ENCODE data around the gene ZNF655. TPM values are rescaled to one million over a fixed set of nuclear protein-coding genes. Genes with fewer than 3 reads are reported as not detected.

Gene ZNF655, protein sequence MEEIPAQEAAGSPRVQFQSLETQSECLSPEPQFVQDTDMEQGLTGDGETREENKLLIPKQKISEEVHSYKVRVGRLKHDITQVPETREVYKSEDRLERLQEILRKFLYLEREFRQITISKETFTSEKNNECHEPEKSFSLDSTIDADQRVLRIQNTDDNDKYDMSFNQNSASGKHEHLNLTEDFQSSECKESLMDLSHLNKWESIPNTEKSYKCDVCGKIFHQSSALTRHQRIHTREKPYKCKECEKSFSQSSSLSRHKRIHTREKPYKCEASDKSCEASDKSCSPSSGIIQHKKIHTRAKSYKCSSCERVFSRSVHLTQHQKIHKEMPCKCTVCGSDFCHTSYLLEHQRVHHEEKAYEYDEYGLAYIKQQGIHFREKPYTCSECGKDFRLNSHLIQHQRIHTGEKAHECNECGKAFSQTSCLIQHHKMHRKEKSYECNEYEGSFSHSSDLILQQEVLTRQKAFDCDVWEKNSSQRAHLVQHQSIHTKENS
- 38.3 and 65.4 TPM in 2 replicates for total RNA-seq

DNA sequence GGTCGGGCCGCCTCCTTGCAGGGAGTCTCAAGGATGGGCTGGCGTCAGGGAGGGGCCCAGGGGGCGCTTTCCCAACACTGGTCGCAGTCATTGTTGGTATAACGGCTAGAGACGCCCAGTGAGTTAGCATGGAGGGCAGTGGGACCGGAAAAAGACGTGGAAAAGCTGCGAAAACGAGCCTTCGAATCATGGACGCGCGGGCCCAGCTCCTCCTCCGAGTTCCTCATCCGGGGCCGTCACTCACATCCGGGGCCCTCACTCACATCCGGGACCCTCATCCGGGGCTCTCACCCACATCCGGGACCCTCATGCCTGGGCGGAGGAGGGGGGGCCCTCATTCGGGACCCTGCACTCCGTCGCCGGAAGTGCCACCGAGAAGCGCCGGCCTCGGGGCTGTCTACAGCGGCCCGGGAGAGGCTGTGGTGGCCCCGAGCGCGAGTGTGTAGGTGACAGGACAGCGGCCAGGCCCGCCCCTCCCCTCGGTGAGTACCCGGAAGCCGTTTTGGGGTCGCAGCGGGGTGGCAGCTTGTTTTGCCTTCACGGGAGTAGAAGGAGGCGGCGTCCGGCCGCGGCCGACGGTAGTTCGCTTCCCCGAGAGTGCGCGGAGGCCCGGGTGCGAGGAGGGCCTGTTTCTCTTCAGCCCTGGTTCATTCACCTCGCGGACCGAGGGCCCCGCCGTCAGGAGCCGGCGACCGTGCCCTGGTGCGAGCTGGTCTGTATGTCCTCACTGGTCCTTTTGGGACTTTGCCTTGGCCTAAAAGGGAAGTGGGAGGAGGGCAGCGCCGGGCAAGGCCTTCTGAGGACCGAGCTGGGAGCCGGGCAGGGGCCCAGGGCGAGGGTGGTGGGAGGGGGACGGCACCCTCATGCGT is at the start of gene ZNF655:
TSS of gene ZNF655 (plus strand) at position 337 of the 869 bp plus-strand sequence. CDS start 1,918 bp downstream, outside the sequence.

DNA sequence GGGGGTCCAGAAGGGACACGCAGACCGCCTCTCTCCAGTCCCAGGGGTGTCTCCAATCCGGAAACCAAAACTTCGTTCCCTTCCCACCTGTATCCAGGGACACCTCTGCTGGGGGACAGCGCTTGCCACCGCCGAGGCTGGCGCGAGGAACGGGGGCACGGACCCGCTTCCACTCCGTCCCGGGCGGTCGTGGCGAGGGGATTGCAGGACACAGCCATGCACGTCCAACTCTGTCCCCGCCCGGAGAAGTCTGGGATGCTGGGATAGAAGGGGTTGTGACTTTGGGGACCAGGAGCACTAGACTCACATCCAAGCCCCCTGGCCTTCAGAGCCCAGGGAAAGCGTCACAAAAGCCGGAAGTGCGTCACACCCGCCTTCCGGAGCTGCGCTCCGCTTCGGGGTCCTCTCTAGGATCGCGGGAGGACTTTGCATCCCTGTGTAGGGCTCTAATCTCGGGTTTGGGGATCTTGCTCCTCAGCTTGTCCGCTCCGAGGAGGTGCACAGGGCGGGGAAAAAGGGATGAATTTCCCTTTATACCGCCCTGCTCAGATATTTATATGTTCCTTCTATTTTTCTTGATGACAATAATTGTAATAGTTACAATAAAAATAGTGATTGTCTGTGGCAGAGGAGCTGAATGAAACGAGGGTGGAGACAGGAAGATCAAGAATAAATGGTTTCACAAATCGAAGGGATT is 6.5 kb upstream of the ZNF655 start, which contains the start of gene FAM200A:
TSS of gene FAM200A (minus strand) at position 348 of the 697 bp plus-strand sequence. CDS start 3,707 bp downstream, outside the sequence.

DNA sequence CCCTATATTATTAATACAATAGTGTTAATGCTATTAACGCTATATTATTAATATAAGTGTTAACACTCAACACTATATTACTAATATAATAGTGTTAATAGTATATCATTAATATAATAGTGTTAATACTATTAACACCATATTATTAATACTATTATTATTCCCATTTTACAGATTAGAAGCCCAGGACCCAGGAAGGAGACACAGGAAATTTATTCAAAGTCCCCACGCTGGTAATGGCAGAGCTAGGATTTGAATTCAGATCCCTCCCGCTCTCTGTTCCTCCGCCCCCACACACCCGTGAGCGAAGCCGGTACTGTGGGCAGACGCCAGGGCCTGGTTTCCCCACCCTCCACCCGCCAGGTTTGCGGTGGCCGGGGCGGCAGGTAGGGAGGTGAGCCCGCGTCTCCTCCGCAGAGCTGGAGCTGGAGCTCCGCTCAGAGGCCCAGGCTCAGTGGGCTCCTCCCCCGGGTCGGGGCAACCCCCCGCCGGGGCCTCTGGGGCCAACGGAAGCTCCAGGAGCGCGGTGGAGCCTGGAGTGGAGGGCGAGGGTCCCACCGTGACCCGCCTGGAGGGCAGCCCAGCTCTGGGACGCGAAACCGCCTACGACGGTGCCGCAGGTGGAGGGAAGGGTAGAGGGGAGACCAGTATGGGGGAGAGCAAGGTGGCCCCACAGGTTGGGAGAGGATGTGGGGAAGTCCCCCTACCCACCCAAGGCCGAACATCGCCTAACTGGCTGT is 39.5 kb downstream of the ZNF655 start, which contains the start of gene TMEM225B:
TSS of gene TMEM225B (plus strand) at position 506 of the 740 bp plus-strand sequence. CDS start 6,122 bp downstream, outside the sequence.

DNA sequence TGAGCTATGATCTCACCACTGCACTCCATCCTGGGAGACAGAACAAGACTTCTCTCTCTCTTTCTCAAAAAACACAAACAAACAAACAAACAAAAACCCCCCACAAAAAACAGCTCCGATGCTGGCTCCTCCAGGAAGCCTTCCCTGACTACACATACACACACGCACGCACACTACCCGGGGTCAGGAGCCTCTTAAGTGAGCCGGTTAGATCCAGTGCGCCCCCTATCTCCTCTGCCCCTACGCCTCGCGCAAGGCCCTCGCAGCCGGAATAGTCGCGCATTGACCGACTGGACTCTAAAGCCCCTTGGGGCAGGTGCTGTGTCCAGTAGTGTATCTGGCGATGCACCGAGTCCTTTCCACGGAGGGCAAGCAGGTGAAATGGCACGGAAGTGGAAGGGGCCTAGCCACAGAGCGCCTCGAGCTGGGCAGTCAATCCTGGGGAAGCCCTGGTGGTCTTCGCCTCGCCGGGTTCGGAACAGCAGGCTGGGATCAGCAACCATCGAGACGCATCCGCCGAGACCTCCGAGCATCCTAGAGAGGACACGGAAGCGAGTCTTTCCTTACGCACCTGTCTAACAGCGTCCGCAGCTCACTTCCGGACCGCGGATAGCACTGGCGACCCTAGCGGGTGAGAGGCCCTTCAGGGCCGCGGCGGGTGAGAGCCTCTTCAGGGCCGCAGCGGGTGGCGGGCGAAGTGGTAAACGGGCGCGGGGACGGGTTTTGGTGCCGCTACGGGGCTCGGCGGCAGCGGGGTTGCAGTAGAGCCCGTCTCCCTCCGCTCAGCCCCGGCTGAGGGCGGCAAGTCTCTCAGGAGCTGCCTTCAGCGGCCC is 58.1 kb downstream of the ZNF655 start, which contains the start of gene ZSCAN25:
TSS of gene ZSCAN25 (plus strand) at position 588 of the 833 bp plus-strand sequence. CDS start 2,661 bp downstream, outside the sequence.

Other genes with a start within 250 kb of the ZNF655 start
- gene ARPC1A, start 232.7 kb upstream of the ZNF655 start, total RNA-seq, result 141 and 239 TPM in 2 replicates
- gene ARPC1B, start 183.9 kb upstream of the ZNF655 start, total RNA-seq, result 145 and 362 TPM in 2 replicates
- 37.9 and 57.8 TPM in 2 replicates for gene PDAP1, start 150.0 kb upstream of the ZNF655 start, total RNA-seq
- 99.3 and 134 TPM in 2 replicates for gene BUD31, start 149.7 kb upstream of the ZNF655 start, total RNA-seq
- gene PTCD1, start 119.8 kb upstream of the ZNF655 start, total RNA-seq, result 8.9 and 10.3 TPM in 2 replicates
- gene CPSF4, start 119.7 kb upstream of the ZNF655 start, total RNA-seq, result 51.2 and 66.0 TPM in 2 replicates
- gene ATP5MF, start 92.5 kb upstream of the ZNF655 start, total RNA-seq, result 170 and 278 TPM in 2 replicates
- 1.7 and 5.8 TPM in 2 replicates for gene ZNF789, start 85.8 kb upstream of the ZNF655 start, total RNA-seq
- gene ZNF394, start 58.4 kb upstream of the ZNF655 start, total RNA-seq, result 19.8 and 25.3 TPM in 2 replicates
- 15.0 and 18.7 TPM in 2 replicates for gene ZKSCAN5, start 54.0 kb upstream of the ZNF655 start, total RNA-seq
- 6.2 and 11.7 TPM in 2 replicates for gene FAM200A, start 6.5 kb upstream of the ZNF655 start, total RNA-seq
- gene TMEM225B, start 39.6 kb downstream of the ZNF655 start, total RNA-seq, result 0.43 and 1.4 TPM in 2 replicates
- 12.0 and 20.4 TPM in 2 replicates for gene ZSCAN25, start 58.3 kb downstream of the ZNF655 start, total RNA-seq
- 2.9 and 5.1 TPM in 2 replicates for gene CYP3A5, start 121.4 kb downstream of the ZNF655 start, total RNA-seq
- gene CYP3A7, start 176.6 kb downstream of the ZNF655 start, total RNA-seq, result 0.07 TPM in 1 of 2 replicates, not detected in the other
- 0.07 TPM in 1 of 2 replicates, not detected in the other for gene CYP3A4, start 225.5 kb downstream of the ZNF655 start, total RNA-seq